Measurements from ENCODE around the gene EPSTI1.
"Not testable (repeated sequence)": the region's sequence is repeated elsewhere in the genome, so short reads cannot be mapped to it uniquely, and the experiment has no call there.

The EPSTI1 gene

GRCh38 chr13:42991898-42992763 lies at the start of gene EPSTI1:
Gene EPSTI1, minus strand, starts transcription at chr13:42992241. Its CDS starts 76 bp downstream, at chr13:42992165.
- peak within 1 kb of the TSS; percentile 52; the same call in 1 of the 2 replicates for H3K27ac ChIP-seq

GRCh38 chr13:43041369-43041921 lies 49.4 kb upstream of the EPSTI1 start:
- H3K4me3 ChIP-seq (ENCODE audit: low read depth, low read length): no peak overlapping the region
- TF ChIP-seq CTCF (IDR thresholded peaks at IDR 0.05; ENCODE audit: low read depth, low read length): no peak
- H3K27me3 ChIP-seq (ENCODE audit: insufficient read depth, low read depth, severe bottlenecking): no peaks in the 10 kb centered on the region
- H3K36me3 ChIP-seq: no peaks in the 10 kb centered on the region
- H3K27ac ChIP-seq: no peak overlapping the region
- no peaks in the 10 kb centered on the region for H3K9me3 ChIP-seq (ENCODE audit: severe bottlenecking)
- no peak for DNase-seq

More at GRCh38 chr13:42991898-42992763, at the start of gene EPSTI1:
- no peak for TF ChIP-seq CTCF (IDR thresholded peaks at IDR 0.05; ENCODE audit: low read depth, low read length)
- peak within 1 kb of the TSS; percentile 38 for H3K4me3 ChIP-seq (ENCODE audit: low read depth, low read length)
- no peaks in the 10 kb centered on the region for H3K9me3 ChIP-seq (ENCODE audit: severe bottlenecking)
- H3K36me3 ChIP-seq: no peaks in the 10 kb centered on the region
- peak; percentile 51 for DNase-seq
- H3K27me3 ChIP-seq (ENCODE audit: insufficient read depth, low read depth, severe bottlenecking): no peaks in the 10 kb centered on the region

- H3K27ac ChIP-seq; H3K4me3 ChIP-seq (ENCODE audit: low read depth, low read length): not testable (repeated sequence)
- DNase-seq: peak; percentile 8
These were observed 48.7 kb upstream of the EPSTI1 start for GRCh38 chr13:43040581-43041368.

GRCh38 chr13:43039966-43040365 lies 47.9 kb upstream of the EPSTI1 start:
- Histone ChIP-seq H3K36me3 (no peaks in the 10 kb centered on the region), H3K27ac (no peak overlapping the region), H3K27me3 (ENCODE audit: insufficient read depth, low read depth, severe bottlenecking) (no peaks in the 10 kb centered on the region), H3K9me3 (ENCODE audit: severe bottlenecking) (no peaks in the 10 kb centered on the region), H3K4me3 (ENCODE audit: low read depth, low read length) (no peak overlapping the region)
- no peak for DNase-seq
- TF ChIP-seq CTCF (IDR thresholded peaks at IDR 0.05; ENCODE audit: low read depth, low read length): no peak

More at GRCh38 chr13:43040581-43041368, 48.7 kb upstream of the EPSTI1 start:
- not testable (repeated sequence) for H3K36me3 ChIP-seq; H3K27me3 ChIP-seq (ENCODE audit: insufficient read depth, low read depth, severe bottlenecking); H3K9me3 ChIP-seq (ENCODE audit: severe bottlenecking)

- no peak overlapping the region for H3K4me3 ChIP-seq (ENCODE audit: low read depth, low read length)
- no peak for TF ChIP-seq CTCF (IDR thresholded peaks at IDR 0.05; ENCODE audit: low read depth, low read length)
- no peaks in the 10 kb centered on the region for H3K9me3 ChIP-seq (ENCODE audit: severe bottlenecking)
- DNase-seq: no peak
- H3K27me3 ChIP-seq (ENCODE audit: insufficient read depth, low read depth, severe bottlenecking): no peaks in the 10 kb centered on the region
- no peaks in the 10 kb centered on the region for H3K36me3 ChIP-seq
- H3K27ac ChIP-seq: no peak overlapping the region
These were observed 44.6 kb upstream of the EPSTI1 start for GRCh38 chr13:43036351-43037250.
